HepG2 (cell line): ENCODE results near the gene E2F1. TPM values are rescaled to one million over a fixed set of nuclear protein-coding genes. Genes with fewer than 3 reads are reported as not detected.

Experiments
- AGO2 ChIP-seq: fragments of 200-400 bp; formaldehyde crosslinking; optimal IDR thresholded peaks from 2 replicates; pipeline ENCODE3; 2017; ENCODE audit warnings: mild to moderate bottlenecking, low read depth, low read length, moderate library complexity
- EED ChIP-seq: sonication (generic); formaldehyde crosslinking; IDR thresholded peaks from 2 replicates; pipeline ENCODE4 v1.5.0; 2020; ENCODE audit warnings: mild to moderate bottlenecking, missing genetic modification reagents
- KDM5B ChIP-seq: sonication (generic); formaldehyde crosslinking; IDR thresholded peaks from 2 replicates; pipeline ENCODE4 v1.4.0; 2020; ENCODE audit warnings: missing genetic modification reagents, mild to moderate bottlenecking, borderline replicate concordance
- MTF1 ChIP-seq: sonication (generic); formaldehyde crosslinking; IDR thresholded peaks from 2 replicates; pipeline ENCODE4 v1.5.0; 2020; ENCODE audit warnings: missing genetic modification reagents
- RBFOX2 ChIP-seq: fragments of 200-400 bp; formaldehyde crosslinking; IDR thresholded peaks from 2 replicates; pipeline ENCODE4 v1.6.1; 2017; ENCODE audit warnings: low read depth, mild to moderate bottlenecking, low read length
- ZIK1 ChIP-seq: sonication (generic); formaldehyde crosslinking; IDR thresholded peaks from 2 replicates; pipeline ENCODE4 v1.5.0; 2020; ENCODE audit warnings: mild to moderate bottlenecking, low read depth, missing genetic modification reagents, borderline replicate concordance
- ZNF343 ChIP-seq: sonication (generic); formaldehyde crosslinking; IDR thresholded peaks from 2 replicates; pipeline ENCODE4 v1.4.0; 2020; ENCODE audit warnings: mild to moderate bottlenecking, missing genetic modification reagents
- ZNF780A ChIP-seq: sonication (generic); formaldehyde crosslinking; IDR thresholded peaks from 2 replicates; pipeline ENCODE4 v1.8.0; 2022; ENCODE audit warnings: mild to moderate bottlenecking, missing genetic modification reagents, moderate library complexity
- polyA plus RNA-seq, 8 experiments: library from polyadenylated mRNA; depleted of rRNA in 3 of 8; stranded (reverse) in 7 of 8; unstranded in 1 of 8; fragments of >200 nt; fragmentation: Illumina TruSeq in 4 of 8; extraction: Trizol in 4 of 8; gene quantifications; 2 replicates each; pipeline versions ENCODE4 v1.2.1 to v1.2.3, GENCODE V29; 2011 to 2016; ENCODE audit warnings: low read depth in 4 of 8, missing spikeins in 1 of 8, mixed read lengths in 1 of 8; ENCODE audit not compliant: insufficient read depth in 1 of 8
- total RNA-seq, 5 experiments: library from RNA; depleted of rRNA; stranded (reverse); fragments of >200 nt; fragmentation: Illumina TruSeq; extraction: Trizol; gene quantifications; 2 replicates each; pipeline ENCODE4 v1.2.3, GENCODE V29; 2016; ENCODE audit warnings: low read depth in 1 of 5
- TF ChIP-seq, protein P1 (sequence below), 2 experiments: fragments of 450-650 bp in 1 of 2; sonication (generic) in 1 of 2; formaldehyde crosslinking; IDR thresholded peaks; 2 replicates each; pipeline versions ENCODE4 v1.5.0 to v1.8.0; 2020 to 2022; ENCODE audit warnings: mild to moderate bottlenecking in 1 of 2, missing genetic modification reagents in 1 of 2
- TF ChIP-seq, protein P2 (sequence below): sonication (generic); formaldehyde crosslinking; IDR thresholded peaks from 2 replicates; pipeline ENCODE4 v1.4.0; 2020; ENCODE audit warnings: missing genetic modification reagents, borderline replicate concordance
- TF ChIP-seq, protein P3 (sequence below): sonication (generic); formaldehyde crosslinking; IDR thresholded peaks from 2 replicates; pipeline ENCODE4 v1.4.0; 2020; ENCODE audit warnings: missing genetic modification reagents, borderline replicate concordance
- TF ChIP-seq, protein P4 (sequence below): sonication (generic); formaldehyde crosslinking; IDR thresholded peaks from 2 replicates; pipeline ENCODE4 v1.5.1; 2020; ENCODE audit warnings: mild to moderate bottlenecking, missing genetic modification reagents, moderate library complexity

E2F1 gene
- total and polyA plus RNA-seq, 2 of the 13 experiments (the other 11 are each of a cell fraction or from before 2014, with no cell fraction given): 25.5 to 39.4 TPM

DNA sequence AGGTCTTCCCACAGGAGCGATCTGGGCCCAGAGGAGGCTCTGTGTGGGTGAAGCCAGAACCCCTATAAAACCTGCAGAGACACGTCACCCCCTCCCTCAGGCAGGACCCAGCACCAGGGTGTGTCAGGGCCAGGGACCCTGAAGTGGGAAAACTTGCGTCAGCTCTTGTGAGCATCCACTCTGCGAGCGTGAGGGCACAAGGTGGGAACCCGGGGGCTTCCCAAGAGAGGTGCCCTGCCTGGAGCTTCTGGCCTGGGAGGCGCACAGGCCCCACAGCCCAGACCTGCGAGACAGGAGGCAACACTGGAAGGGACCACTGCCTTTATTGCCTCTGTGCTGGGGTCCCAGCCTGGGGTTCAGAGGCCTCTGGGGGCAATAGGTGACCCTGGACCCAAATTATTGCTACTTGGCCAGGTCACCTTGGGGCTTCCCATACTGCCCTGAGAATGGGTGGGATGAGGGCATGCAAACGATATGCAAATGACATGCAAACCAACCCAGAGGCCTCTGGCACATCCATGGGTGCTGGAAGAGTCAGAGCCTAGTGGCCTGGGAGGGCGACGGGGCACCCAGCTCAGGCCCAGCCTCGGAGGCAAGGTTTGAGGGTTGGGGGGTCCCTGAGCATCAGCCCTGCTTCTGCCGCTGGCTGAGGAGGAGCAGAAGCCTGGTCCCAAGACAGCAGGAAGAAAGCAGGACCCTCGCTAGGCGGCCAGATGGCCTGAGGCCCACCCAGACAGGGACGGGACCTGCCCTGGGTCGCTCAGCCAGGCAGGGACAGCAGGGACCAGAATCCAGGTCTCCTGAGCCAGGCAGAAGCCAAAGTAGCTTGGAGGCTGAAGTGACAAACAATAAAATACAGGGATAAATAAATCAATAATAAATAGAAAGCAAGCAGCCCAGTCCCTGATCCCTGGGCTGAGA, 29.1 kb downstream of the E2F1 start (continued):
- TF ChIP-seq KDM5B: 0 out of 2 replicates have a peak, but pooled peaks have one; percentile 4
- TF ChIP-seq, protein P1, sequence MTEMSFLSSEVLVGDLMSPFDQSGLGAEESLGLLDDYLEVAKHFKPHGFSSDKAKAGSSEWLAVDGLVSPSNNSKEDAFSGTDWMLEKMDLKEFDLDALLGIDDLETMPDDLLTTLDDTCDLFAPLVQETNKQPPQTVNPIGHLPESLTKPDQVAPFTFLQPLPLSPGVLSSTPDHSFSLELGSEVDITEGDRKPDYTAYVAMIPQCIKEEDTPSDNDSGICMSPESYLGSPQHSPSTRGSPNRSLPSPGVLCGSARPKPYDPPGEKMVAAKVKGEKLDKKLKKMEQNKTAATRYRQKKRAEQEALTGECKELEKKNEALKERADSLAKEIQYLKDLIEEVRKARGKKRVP (CRISPR knock-in tag; IDR thresholded peaks at IDR 0.05): no peak
- 0 out of 2 replicates have a peak, but pooled peaks have one; percentile 38 for TF ChIP-seq EED (CRISPR knock-in tag)
- TF ChIP-seq MTF1: no peak
- no peak for TF ChIP-seq ZNF780A
- TF ChIP-seq AGO2: peak; percentile 5
- 0 out of 2 replicates have a peak, but pooled peaks have one; percentile 31 for TF ChIP-seq RBFOX2
- TF ChIP-seq, protein P2, sequence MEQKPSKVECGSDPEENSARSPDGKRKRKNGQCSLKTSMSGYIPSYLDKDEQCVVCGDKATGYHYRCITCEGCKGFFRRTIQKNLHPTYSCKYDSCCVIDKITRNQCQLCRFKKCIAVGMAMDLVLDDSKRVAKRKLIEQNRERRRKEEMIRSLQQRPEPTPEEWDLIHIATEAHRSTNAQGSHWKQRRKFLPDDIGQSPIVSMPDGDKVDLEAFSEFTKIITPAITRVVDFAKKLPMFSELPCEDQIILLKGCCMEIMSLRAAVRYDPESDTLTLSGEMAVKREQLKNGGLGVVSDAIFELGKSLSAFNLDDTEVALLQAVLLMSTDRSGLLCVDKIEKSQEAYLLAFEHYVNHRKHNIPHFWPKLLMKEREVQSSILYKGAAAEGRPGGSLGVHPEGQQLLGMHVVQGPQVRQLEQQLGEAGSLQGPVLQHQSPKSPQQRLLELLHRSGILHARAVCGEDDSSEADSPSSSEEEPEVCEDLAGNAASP (CRISPR knock-in tag): no peak
- TF ChIP-seq, protein P3, sequence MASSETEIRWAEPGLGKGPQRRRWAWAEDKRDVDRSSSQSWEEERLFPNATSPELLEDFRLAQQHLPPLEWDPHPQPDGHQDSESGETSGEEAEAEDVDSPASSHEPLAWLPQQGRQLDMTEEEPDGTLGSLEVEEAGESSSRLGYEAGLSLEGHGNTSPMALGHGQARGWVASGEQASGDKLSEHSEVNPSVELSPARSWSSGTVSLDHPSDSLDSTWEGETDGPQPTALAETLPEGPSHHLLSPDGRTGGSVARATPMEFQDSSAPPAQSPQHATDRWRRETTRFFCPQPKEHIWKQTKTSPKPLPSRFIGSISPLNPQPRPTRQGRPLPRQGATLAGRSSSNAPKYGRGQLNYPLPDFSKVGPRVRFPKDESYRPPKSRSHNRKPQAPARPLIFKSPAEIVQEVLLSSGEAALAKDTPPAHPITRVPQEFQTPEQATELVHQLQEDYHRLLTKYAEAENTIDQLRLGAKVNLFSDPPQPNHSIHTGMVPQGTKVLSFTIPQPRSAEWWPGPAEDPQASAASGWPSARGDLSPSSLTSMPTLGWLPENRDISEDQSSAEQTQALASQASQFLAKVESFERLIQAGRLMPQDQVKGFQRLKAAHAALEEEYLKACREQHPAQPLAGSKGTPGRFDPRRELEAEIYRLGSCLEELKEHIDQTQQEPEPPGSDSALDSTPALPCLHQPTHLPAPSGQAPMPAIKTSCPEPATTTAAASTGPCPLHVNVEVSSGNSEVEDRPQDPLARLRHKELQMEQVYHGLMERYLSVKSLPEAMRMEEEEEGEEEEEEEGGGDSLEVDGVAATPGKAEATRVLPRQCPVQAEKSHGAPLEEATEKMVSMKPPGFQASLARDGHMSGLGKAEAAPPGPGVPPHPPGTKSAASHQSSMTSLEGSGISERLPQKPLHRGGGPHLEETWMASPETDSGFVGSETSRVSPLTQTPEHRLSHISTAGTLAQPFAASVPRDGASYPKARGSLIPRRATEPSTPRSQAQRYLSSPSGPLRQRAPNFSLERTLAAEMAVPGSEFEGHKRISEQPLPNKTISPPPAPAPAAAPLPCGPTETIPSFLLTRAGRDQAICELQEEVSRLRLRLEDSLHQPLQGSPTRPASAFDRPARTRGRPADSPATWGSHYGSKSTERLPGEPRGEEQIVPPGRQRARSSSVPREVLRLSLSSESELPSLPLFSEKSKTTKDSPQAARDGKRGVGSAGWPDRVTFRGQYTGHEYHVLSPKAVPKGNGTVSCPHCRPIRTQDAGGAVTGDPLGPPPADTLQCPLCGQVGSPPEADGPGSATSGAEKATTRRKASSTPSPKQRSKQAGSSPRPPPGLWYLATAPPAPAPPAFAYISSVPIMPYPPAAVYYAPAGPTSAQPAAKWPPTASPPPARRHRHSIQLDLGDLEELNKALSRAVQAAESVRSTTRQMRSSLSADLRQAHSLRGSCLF (CRISPR knock-in tag): no peak
- TF ChIP-seq, protein P4, sequence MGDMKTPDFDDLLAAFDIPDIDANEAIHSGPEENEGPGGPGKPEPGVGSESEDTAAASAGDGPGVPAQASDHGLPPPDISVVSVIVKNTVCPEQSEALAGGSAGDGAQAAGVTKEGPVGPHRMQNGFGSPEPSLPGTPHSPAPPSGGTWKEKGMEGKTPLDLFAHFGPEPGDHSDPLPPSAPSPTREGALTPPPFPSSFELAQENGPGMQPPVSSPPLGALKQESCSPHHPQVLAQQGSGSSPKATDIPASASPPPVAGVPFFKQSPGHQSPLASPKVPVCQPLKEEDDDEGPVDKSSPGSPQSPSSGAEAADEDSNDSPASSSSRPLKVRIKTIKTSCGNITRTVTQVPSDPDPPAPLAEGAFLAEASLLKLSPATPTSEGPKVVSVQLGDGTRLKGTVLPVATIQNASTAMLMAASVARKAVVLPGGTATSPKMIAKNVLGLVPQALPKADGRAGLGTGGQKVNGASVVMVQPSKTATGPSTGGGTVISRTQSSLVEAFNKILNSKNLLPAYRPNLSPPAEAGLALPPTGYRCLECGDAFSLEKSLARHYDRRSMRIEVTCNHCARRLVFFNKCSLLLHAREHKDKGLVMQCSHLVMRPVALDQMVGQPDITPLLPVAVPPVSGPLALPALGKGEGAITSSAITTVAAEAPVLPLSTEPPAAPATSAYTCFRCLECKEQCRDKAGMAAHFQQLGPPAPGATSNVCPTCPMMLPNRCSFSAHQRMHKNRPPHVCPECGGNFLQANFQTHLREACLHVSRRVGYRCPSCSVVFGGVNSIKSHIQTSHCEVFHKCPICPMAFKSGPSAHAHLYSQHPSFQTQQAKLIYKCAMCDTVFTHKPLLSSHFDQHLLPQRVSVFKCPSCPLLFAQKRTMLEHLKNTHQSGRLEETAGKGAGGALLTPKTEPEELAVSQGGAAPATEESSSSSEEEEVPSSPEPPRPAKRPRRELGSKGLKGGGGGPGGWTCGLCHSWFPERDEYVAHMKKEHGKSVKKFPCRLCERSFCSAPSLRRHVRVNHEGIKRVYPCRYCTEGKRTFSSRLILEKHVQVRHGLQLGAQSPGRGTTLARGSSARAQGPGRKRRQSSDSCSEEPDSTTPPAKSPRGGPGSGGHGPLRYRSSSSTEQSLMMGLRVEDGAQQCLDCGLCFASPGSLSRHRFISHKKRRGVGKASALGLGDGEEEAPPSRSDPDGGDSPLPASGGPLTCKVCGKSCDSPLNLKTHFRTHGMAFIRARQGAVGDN (CRISPR knock-in tag): peak; percentile 19
- no peak for TF ChIP-seq ZIK1 (CRISPR knock-in tag)
- 0 out of 2 replicates have a peak, but pooled peaks have one; percentile 52 for TF ChIP-seq ZNF343 (CRISPR knock-in tag)
